Liver (tissue), 9 donors: Measurements from ENCODE around the gene CRYBG2. TPM values are rescaled to one million over a fixed set of nuclear protein-coding genes. Genes with fewer than 3 reads are reported as not detected.

Experiments
- DNase-seq: peaks from one replicate; pipeline ENCODE4 v3.0.0-alpha.2; 2017; ENCODE audit warnings: low spot score
- H3K27ac ChIP-seq, 2 donors: one replicate each; pipeline ENCODE4 v1.7.0; 2013; ENCODE audit warnings: inconsistent platforms in 2 of 2, low read length in 2 of 2, control low read depth in 1 of 2, low read depth in 1 of 2, mild to moderate bottlenecking in 1 of 2
- H3K27me3 ChIP-seq, 4 donors: one replicate each; pipeline versions ENCODE4 v1.6.1 to v1.7.0; 2013; ENCODE audit warnings: low read length in 3 of 4, inconsistent platforms in 1 of 4, mild to moderate bottlenecking in 1 of 4, moderate library complexity in 1 of 4; ENCODE audit not compliant: control insufficient read depth in 4 of 4, insufficient read depth in 4 of 4
- H3K36me3 ChIP-seq, 4 donors: one replicate each; pipeline versions ENCODE4 v1.6.1 to v1.7.0; 2013; ENCODE audit warnings: low read length in 3 of 4, mild to moderate bottlenecking in 3 of 4, low read depth in 1 of 4, moderate library complexity in 1 of 4; ENCODE audit not compliant: control insufficient read depth in 4 of 4, insufficient read depth in 3 of 4
- H3K4me1 ChIP-seq, 4 donors: one replicate each; pipeline versions ENCODE4 v1.6.1 to v1.7.0; 2013; ENCODE audit warnings: low read length in 3 of 4, mild to moderate bottlenecking in 3 of 4, moderate library complexity in 1 of 4; ENCODE audit not compliant: control insufficient read depth in 4 of 4, insufficient read depth in 4 of 4
- H3K4me3 ChIP-seq, 3 donors: one replicate each; pipeline versions ENCODE4 v1.6.1 to v1.7.0; 2013; ENCODE audit warnings: low read length in 3 of 3, control low read depth in 1 of 3, low read depth in 1 of 3, mild to moderate bottlenecking in 1 of 3
- H3K9ac ChIP-seq, 2 donors: one replicate each; pipeline ENCODE4 v1.7.0; 2013; ENCODE audit warnings: low read length in 2 of 2, mild to moderate bottlenecking in 2 of 2, moderate library complexity in 2 of 2, control low read depth in 1 of 2, low read depth in 1 of 2
- H3K9me3 ChIP-seq, 4 donors: one replicate each; pipeline versions ENCODE4 v1.6.1 to v1.7.0; 2013; ENCODE audit warnings: low read length in 3 of 4; ENCODE audit not compliant: control insufficient read depth in 4 of 4
- ATF3 ChIP-seq: IDR thresholded peaks from 2 replicates; pipeline ENCODE4 v1.6.1; 2016; ENCODE audit warnings: antibody characterized with exemption
- CTCF ChIP-seq: fragments of 150-350 bp; IDR thresholded peaks from 2 replicates; pipeline ENCODE4 v1.5.1; 2017; ENCODE audit warnings: improper control_type of control experiment, low read depth, low read length; ENCODE audit not compliant: missing input control
- FOXA1 ChIP-seq: IDR thresholded peaks from 2 replicates; pipeline ENCODE4 v1.6.1; 2016; ENCODE audit warnings: antibody characterized with exemption
- FOXA2 ChIP-seq: IDR thresholded peaks from 2 replicates; pipeline ENCODE4 v1.6.1; 2016; ENCODE audit warnings: antibody characterized with exemption
- GABPA ChIP-seq, 2 donors: IDR thresholded peaks in 1 of 2; conservative IDR thresholded peaks in 1 of 2; 2 replicates each; pipeline ENCODE4 v1.6.1; 2016; ENCODE audit warnings: antibody characterized with exemption in 2 of 2, mild to moderate bottlenecking in 1 of 2, moderate library complexity in 1 of 2
- HNF4A ChIP-seq, 2 donors: conservative IDR thresholded peaks; 2 replicates each; pipeline ENCODE4 v1.6.1; 2016; ENCODE audit warnings: antibody characterized with exemption in 2 of 2, mild to moderate bottlenecking in 2 of 2
- HNF4G ChIP-seq: IDR thresholded peaks from 2 replicates; pipeline ENCODE4 v1.6.1; 2016; ENCODE audit warnings: antibody characterized with exemption
- JUND ChIP-seq, 2 donors: IDR thresholded peaks; 2 replicates each; pipeline ENCODE4 v1.6.1; 2016; ENCODE audit warnings: antibody characterized with exemption in 2 of 2
- MAX ChIP-seq: IDR thresholded peaks from 2 replicates; pipeline ENCODE4 v1.6.1; 2016; ENCODE audit warnings: antibody characterized with exemption
- NR2F2 ChIP-seq: IDR thresholded peaks from 2 replicates; pipeline ENCODE4 v1.6.1; 2016; ENCODE audit warnings: antibody characterized with exemption
- RAD21 ChIP-seq, 2 donors: IDR thresholded peaks; 2 replicates each; pipeline ENCODE4 v1.6.1; 2016; ENCODE audit warnings: antibody characterized with exemption in 2 of 2, mild to moderate bottlenecking in 2 of 2
- REST ChIP-seq: IDR thresholded peaks from 2 replicates; pipeline ENCODE4 v1.6.1; 2016; ENCODE audit warnings: antibody characterized with exemption, mild to moderate bottlenecking
- RXRA ChIP-seq, 2 donors: IDR thresholded peaks; 2 replicates each; pipeline ENCODE4 v1.6.1; 2017 to 2018; ENCODE audit warnings: antibody characterized with exemption in 2 of 2, mild to moderate bottlenecking in 1 of 2
- SP1 ChIP-seq: IDR thresholded peaks from 2 replicates; pipeline ENCODE4 v1.6.1; 2018; ENCODE audit warnings: antibody characterized with exemption, mild to moderate bottlenecking
- TAF1 ChIP-seq: conservative IDR thresholded peaks from 2 replicates; pipeline ENCODE4 v1.6.1; 2016; ENCODE audit warnings: antibody characterized with exemption, mild to moderate bottlenecking
- YY1 ChIP-seq: IDR thresholded peaks from 2 replicates; pipeline ENCODE4 v1.6.1; 2016; ENCODE audit warnings: antibody characterized with exemption, mild to moderate bottlenecking
- ZBTB33 ChIP-seq: IDR thresholded peaks from 2 replicates; pipeline ENCODE4 v1.6.1; 2016; ENCODE audit warnings: antibody characterized with exemption
- WGBS: extraction: QIAGEN DNeasy Blood & Tissue Kit; methylation state at CpG from one replicate; pipeline ENCODE4 v1.1.7; 2013; 5-methylcytosine and 5-hydroxymethylcytosine counted together
- polyA plus RNA-seq, 2 donors: library from polyadenylated mRNA; stranded (reverse) in 1 of 2; unstranded in 1 of 2; fragments of 200-250 nt in 1 of 2; fragments of >200 nt in 1 of 2; fragmentation: Nextera tagmentation in 1 of 2; extraction: Ambion mirVana in 1 of 2; gene quantifications; one replicate each; pipeline versions ENCODE4 v1.2.1 to v1.2.3, GENCODE V29; 2013 to 2015
- total RNA-seq, 2 donors: library from RNA; depleted of rRNA; stranded (reverse); fragments of >200 nt; gene quantifications; one replicate each; pipeline ENCODE4 v1.2.3, GENCODE V29; 2014
- donor health status: healthy.
- donor health status: healthy.
- donor health status: healthy.
- donor health status: healthy.
- donor health status: healthy.

CRYBG2 gene
- total and polyA plus RNA-seq, 4 donors = under 0.01 to 0.12 (median under 0.01) TPM; not detected in 1

GRCh38 chr1:26363549-26364448 is 9.9 kb upstream of the CRYBG2 start:
- Histone ChIP-seq H3K27me3 (no peaks in the 10 kb centered on the region), H3K9ac (no peak overlapping the region), H3K27ac (no peak overlapping the region), H3K4me3 (no peak overlapping the region), H3K36me3 (no peaks in the 10 kb centered on the region), H3K4me1 (peaks cover 2 to 7% (median 3%) of the 10 kb centered on the region in 4 donors), H3K9me3 (no peaks in the 10 kb centered on the region)
- TF ChIP-seq RAD21 (IDR thresholded peaks at IDR 0.05) (peak; percentile 75 to 82), TAF1 (no peak), CTCF (peak; percentile 82)
- peak; percentile 90 for DNase-seq
- WGBS = 31% methylated on average over 26 of the region's 26 CpGs

GRCh38 chr1:26362331-26362730 is 8.4 kb upstream of the CRYBG2 start:
- Histone ChIP-seq H3K36me3 (no peaks in the 10 kb centered on the region), H3K27ac (no peak overlapping the region), H3K4me1 (peaks cover 3 to 10% (median 4%) of the 10 kb centered on the region in 4 donors), H3K4me3 (no peak overlapping the region), H3K9ac (no peak overlapping the region), H3K9me3 (no peaks in the 10 kb centered on the region), H3K27me3 (no peaks in the 10 kb centered on the region)
- 90% methylated on average over 3 of the region's 3 CpGs for WGBS
- no peak for DNase-seq
- no peak for TF ChIP-seq NR2F2
- TF ChIP-seq JUND (IDR thresholded peaks at IDR 0.05) = no peak
- TF ChIP-seq ATF3 = no peak
- TF ChIP-seq YY1 = no peak
- no peak for TF ChIP-seq HNF4A (conservative IDR thresholded peaks at IDR 0.05)
- no peak for TF ChIP-seq REST
- no peak for TF ChIP-seq MAX
- no peak for TF ChIP-seq RAD21 (IDR thresholded peaks at IDR 0.05)
- no peak for TF ChIP-seq GABPA (IDR thresholded peaks at IDR 0.05 in 1 of 2, conservative IDR thresholded peaks at IDR 0.05 in 1 of 2)
- no peak for TF ChIP-seq RXRA (IDR thresholded peaks at IDR 0.05)
- no peak for TF ChIP-seq TAF1
- no peak for TF ChIP-seq HNF4G
- TF ChIP-seq FOXA2 = no peak
- TF ChIP-seq FOXA1 = no peak
- TF ChIP-seq ZBTB33 = no peak
- TF ChIP-seq CTCF = no peak
- no peak for TF ChIP-seq SP1
